IPS DF 19.7 (cell line): ENCODE data around the gene ENG.
"Not testable (repeated sequence)": the region's sequence is repeated elsewhere in the genome, so short reads cannot be mapped to it uniquely, and the experiment has no call there.

Experiments used
- DNase-seq: peaks from one replicate; pipeline ENCODE4 v3.0.0-alpha.2; 2013; ENCODE audit warnings: low read depth, low spot score

The ENG gene

GRCh38 chr9:127878652-127879390 is 24.4 kb upstream of the ENG start:
- no peak for DNase-seq

GRCh38 chr9:127878001-127878651 is 23.7 kb upstream of the ENG start:
- no peak for DNase-seq

GRCh38 chr9:127877566-127877998 is 23.1 kb upstream of the ENG start, which contains the start of gene AK1:
Gene AK1, minus strand, starts transcription at chr9:127877675. Its CDS starts 3,058 bp downstream, at chr9:127874617.
- no peak for DNase-seq

GRCh38 chr9:127876764-127877562 is 22.5 kb upstream of the ENG start:
- DNase-seq = no peak

GRCh38 chr9:127876026-127876763 is 21.7 kb upstream of the ENG start:
- no peak for DNase-seq

GRCh38 chr9:127875306-127875966 is 21.0 kb upstream of the ENG start:
- no peak for DNase-seq

GRCh38 chr9:127874301-127875221 is 20.1 kb upstream of the ENG start:
- DNase-seq = no peak

GRCh38 chr9:127873886-127874285 is 19.4 kb upstream of the ENG start:
- no peak for DNase-seq

- DNase-seq = no peak
Measured at GRCh38 chr9:127873223-127873691, 18.8 kb upstream of the ENG start.

GRCh38 chr9:127872369-127873222 is 18.1 kb upstream of the ENG start:
- no peak for DNase-seq

GRCh38 chr9:127871531-127871930 is 17.1 kb upstream of the ENG start:
- DNase-seq = no peak

GRCh38 chr9:127870887-127871286 is 16.4 kb upstream of the ENG start:
- no peak for DNase-seq

GRCh38 chr9:127870153-127870491 is 15.7 kb upstream of the ENG start:
- DNase-seq = not testable (repeated sequence)

- DNase-seq = no peak
Measured at GRCh38 chr9:127869310-127870152, 15.1 kb upstream of the ENG start.

- no peak for DNase-seq
Measured at GRCh38 chr9:127868278-127868902, 13.9 kb upstream of the ENG start.

- no peak for DNase-seq
Measured at GRCh38 chr9:127867356-127868277, 13.2 kb upstream of the ENG start.

- DNase-seq = no peak
Measured at GRCh38 chr9:127866535-127866934, 12.1 kb upstream of the ENG start.
